CD14-positive monocyte (primary cell): ENCODE results near the gene EGLN1. TPM values are rescaled to one million over a fixed set of nuclear protein-coding genes. Genes with fewer than 3 reads are reported as not detected.
"Not testable (repeated sequence)": the region's sequence is repeated elsewhere in the genome, so short reads cannot be mapped to it uniquely, and the experiment has no call there.

ENCODE experiments used
- DNase-seq, 3 donors: peaks; one replicate each; pipeline ENCODE4 v3.0.0-alpha.2; 2011 to 2022
- H2AFZ ChIP-seq: 2 replicates; pipeline ENCODE4 v1.6.0; 2012; ENCODE audit warnings: mild to moderate bottlenecking, low read depth, low read length, inconsistent platforms; ENCODE audit not compliant: insufficient read depth, poor library complexity, severe bottlenecking
- H3K27ac ChIP-seq, 2 donors: 1 replicate in 1 of 2; 2 replicates in 1 of 2; pipeline ENCODE4 v1.5.1; 2012 to 2013; ENCODE audit warnings: low read length in 2 of 2, control low read depth in 1 of 2, inconsistent platforms in 1 of 2, low read depth in 1 of 2, mild to moderate bottlenecking in 1 of 2
- H3K27me3 ChIP-seq, 2 donors: one replicate each; pipeline versions ENCODE4 v1.6.0 to v1.6.1; 2011 to 2013; ENCODE audit warnings: low read length in 2 of 2; ENCODE audit not compliant: control insufficient read depth in 2 of 2, insufficient read depth in 2 of 2
- H3K36me3 ChIP-seq, 2 donors: replicated peaks in 1 of 2; 1 replicate in 1 of 2; 2 replicates in 1 of 2; pipeline versions ENCODE4 v1.5.1 to v1.6.1; 2012 to 2013; ENCODE audit warnings: low read length in 2 of 2, control low read depth in 1 of 2, inconsistent platforms in 1 of 2, mild to moderate bottlenecking in 1 of 2; ENCODE audit not compliant: insufficient read depth in 2 of 2, control insufficient read depth in 1 of 2
- H3K4me1 ChIP-seq, 2 donors: 1 replicate in 1 of 2; 2 replicates in 1 of 2; pipeline versions ENCODE4 v1.5.1 to v1.6.1; 2012 to 2013; ENCODE audit warnings: low read length in 2 of 2, control low read depth in 1 of 2, inconsistent platforms in 1 of 2, mild to moderate bottlenecking in 1 of 2, moderate library complexity in 1 of 2; ENCODE audit not compliant: insufficient read depth in 2 of 2, control insufficient read depth in 1 of 2
- H3K4me2 ChIP-seq: replicated peaks from 2 replicates; pipeline ENCODE3; 2012; ENCODE audit warnings: low read length, moderate library complexity, mild to moderate bottlenecking; ENCODE audit not compliant: poor library complexity, severe bottlenecking; ENCODE audit errors: extremely low read depth
- H3K4me3 ChIP-seq, 3 experiments: fragments of 200-600 bp in 1 of 3; sonication (generic) in 1 of 3; replicated peaks in 1 of 3; 1 replicate in 2 of 3; 2 replicates in 1 of 3; pipeline ENCODE4 v1.5.1; 2011 to 2013; ENCODE audit warnings: low read length in 3 of 3, mild to moderate bottlenecking in 3 of 3, control low read depth in 2 of 3, low read depth in 2 of 3, inconsistent platforms in 1 of 3, moderate library complexity in 1 of 3
- H3K79me2 ChIP-seq: 2 replicates; pipeline ENCODE4 v1.6.0; 2012; ENCODE audit warnings: mild to moderate bottlenecking, control low read depth, inconsistent platforms, low read length, moderate library complexity; ENCODE audit not compliant: insufficient read depth
- H3K9ac ChIP-seq: 2 replicates; pipeline ENCODE4 v1.6.0; 2017; ENCODE audit warnings: low read length, mild to moderate bottlenecking; ENCODE audit not compliant: insufficient read depth, poor library complexity, severe bottlenecking
- H3K9me3 ChIP-seq, 2 donors: replicated peaks in 1 of 2; 1 replicate in 1 of 2; 2 replicates in 1 of 2; pipeline versions ENCODE4 v1.5.1 to v1.6.1; 2012 to 2013; ENCODE audit warnings: low read length in 2 of 2, control low read depth in 1 of 2; ENCODE audit not compliant: control insufficient read depth in 1 of 2, insufficient read depth in 1 of 2
- H4K20me1 ChIP-seq: 2 replicates; pipeline ENCODE4 v1.6.0; 2012; ENCODE audit warnings: mild to moderate bottlenecking, low read length, control low read depth, moderate library complexity; ENCODE audit not compliant: insufficient read depth
- H3K27ac Mint-ChIP-seq, 7 donors: one replicate each; pipeline ENCODE4 v1.8.0; 2020; ENCODE audit warnings: mild to moderate bottlenecking in 7 of 7, mixed read lengths in 7 of 7, moderate library complexity in 6 of 7, inconsistent platforms in 2 of 7
- H3K27me3 Mint-ChIP-seq, 3 donors: one replicate each; pipeline ENCODE4 v1.8.0; 2021 to 2022; ENCODE audit warnings: low read depth in 3 of 3, mild to moderate bottlenecking in 3 of 3, mixed read lengths in 3 of 3, moderate library complexity in 3 of 3, inconsistent platforms in 1 of 3
- H3K36me3 Mint-ChIP-seq, 2 donors: one replicate each; pipeline ENCODE4 v1.8.0; 2020; ENCODE audit warnings: mixed read lengths in 2 of 2, inconsistent platforms in 1 of 2, mild to moderate bottlenecking in 1 of 2
- H3K4me1 Mint-ChIP-seq: one replicate; pipeline ENCODE4 v1.8.0; 2020; ENCODE audit warnings: mild to moderate bottlenecking, mixed read lengths
- H3K4me3 Mint-ChIP-seq, 2 donors: one replicate each; pipeline ENCODE4 v1.8.0; 2020; ENCODE audit warnings: mild to moderate bottlenecking in 2 of 2, mixed read lengths in 2 of 2, moderate library complexity in 1 of 2
- H3K9me3 Mint-ChIP-seq, 7 donors: one replicate each; pipeline ENCODE4 v1.8.0; 2020 to 2022; ENCODE audit warnings: mixed read lengths in 7 of 7, mild to moderate bottlenecking in 6 of 7, moderate library complexity in 6 of 7, inconsistent platforms in 2 of 7
- WGBS: methylation state at CpG from one replicate; pipeline ENCODE4 v1.1.5; 2013; ENCODE audit warnings: missing lambda C conversion rate; ENCODE audit not compliant: insufficient coverage; 5-methylcytosine and 5-hydroxymethylcytosine counted together
- intact Hi-C, 2 donors: fragments of 100-400 bp; cut with micrococcal nuclease; formaldehyde crosslinking; loops; one replicate each; pipeline versions ENCODE4 v1.15.0 to v1.15.1; 2023
- polyA plus RNA-seq, 3 donors: library from polyadenylated mRNA; depleted of rRNA in 1 of 3; unstranded in 2 of 3; stranded (reverse) in 1 of 3; fragments of 300-500 nt in 2 of 3; fragments of >200 nt in 1 of 3; fragmentation: Illumina TruSeq in 2 of 3; gene quantifications; 1 replicate in 2 of 3; 2 replicates in 1 of 3; pipeline ENCODE4 v1.2.3, GENCODE V29; 2012 to 2021
- TF ChIP-seq, protein P1 (sequence below): fragments of 200-600 bp; IDR thresholded peaks from one replicate; pipeline ENCODE4 v1.8.0; 2022; ENCODE audit warnings: antibody characterized with exemption, mild to moderate bottlenecking

The EGLN1 gene
- polyA plus RNA-seq, 3 donors = 12.9 to 27.7 (median 23.1) TPM

GRCh38 chr1:231457956-231458355 is 35.9 kb upstream of the EGLN1 start:
- H3K79me2 ChIP-seq, H3K4me2 ChIP-seq, intact Hi-C loops, H3K9ac ChIP-seq, H4K20me1 ChIP-seq, H2AFZ ChIP-seq, H3K36me3 Mint-ChIP-seq, H3K36me3 ChIP-seq, H3K27ac Mint-ChIP-seq, H3K27ac ChIP-seq, H3K4me3 ChIP-seq, DNase-seq: not testable (repeated sequence)
- Mint-ChIP-seq H3K27me3 (peaks cover 80 to 90% (median 85%) of the 10 kb centered on the region in 3 donors), H3K4me3 (peak overlapping the region in 1 of 2 donors; percentile 70), H3K9me3 (peaks cover 20 to 55% (median 44%) of the 10 kb centered on the region in 7 donors), H3K4me1 (peaks cover 12% of the 10 kb centered on the region)
- peaks cover 20 to 53% of the 10 kb centered on the region in 2 donors for H3K9me3 ChIP-seq
- H3K27me3 ChIP-seq = peaks cover 68 to 81% of the 10 kb centered on the region in 2 donors
- peaks cover 13 to 16% of the 10 kb centered on the region in 2 donors for H3K4me1 ChIP-seq

- H3K4me1 Mint-ChIP-seq, DNase-seq, H3K79me2 ChIP-seq, H3K36me3 ChIP-seq, H3K27ac Mint-ChIP-seq, H3K4me1 ChIP-seq, intact Hi-C loops, H3K9ac ChIP-seq, H3K27ac ChIP-seq, H4K20me1 ChIP-seq, H3K4me2 ChIP-seq, H3K4me3 ChIP-seq, H2AFZ ChIP-seq: not testable (repeated sequence)
- WGBS = over 99% methylated on average over 24 of the region's 29 CpGs
- Mint-ChIP-seq H3K4me3 (peak overlapping the region in 1 of 2 donors; percentile 4), H3K27me3 (peaks cover 94 to 97% (median 94%) of the 10 kb centered on the region in 3 donors), H3K36me3 (peaks cover 9 to 12% of the 10 kb centered on the region in 2 donors), H3K9me3 (peaks cover 20 to 61% (median 50%) of the 10 kb centered on the region in 7 donors)
- peaks cover 20 to 43% of the 10 kb centered on the region in 2 donors for H3K9me3 ChIP-seq
- H3K27me3 ChIP-seq = peaks cover 65 to 82% of the 10 kb centered on the region in 2 donors
Observed at GRCh38 chr1:231454133-231454532, 32.0 kb upstream of the EGLN1 start.

- DNase-seq = no peak
- no peak overlapping the region for H3K27ac Mint-ChIP-seq
- intact Hi-C loops = no loop called here
- Histone ChIP-seq H4K20me1 (no peaks in the 10 kb centered on the region), H3K9ac (no peak overlapping the region), H3K27me3 (peaks cover 67 to 78% of the 10 kb centered on the region in 2 donors), H3K4me3 (no peak overlapping the region), H3K4me2 (no peak overlapping the region), H3K27ac (no peak overlapping the region), H3K9me3 (peaks cover 10 to 24% of the 10 kb centered on the region in 2 donors), H3K36me3 (no peaks in the 10 kb centered on the region), H3K79me2 (no peaks in the 10 kb centered on the region), H3K4me1 (no peaks in the 10 kb centered on the region), H2AFZ (no peak overlapping the region)
- H3K36me3 Mint-ChIP-seq = peaks cover 0 to 2% of the 10 kb centered on the region in 2 donors
- peaks cover 4% of the 10 kb centered on the region for H3K4me1 Mint-ChIP-seq
- peak overlapping the region in 1 of 2 donors; percentile 65 for H3K4me3 Mint-ChIP-seq
- H3K9me3 Mint-ChIP-seq = peaks cover 12 to 46% (median 32%) of the 10 kb centered on the region in 7 donors
- WGBS = 67% methylated on average over 1 of the region's 5 CpGs
- peaks cover 73 to 88% (median 84%) of the 10 kb centered on the region in 3 donors for H3K27me3 Mint-ChIP-seq
- TF ChIP-seq, protein P1, sequence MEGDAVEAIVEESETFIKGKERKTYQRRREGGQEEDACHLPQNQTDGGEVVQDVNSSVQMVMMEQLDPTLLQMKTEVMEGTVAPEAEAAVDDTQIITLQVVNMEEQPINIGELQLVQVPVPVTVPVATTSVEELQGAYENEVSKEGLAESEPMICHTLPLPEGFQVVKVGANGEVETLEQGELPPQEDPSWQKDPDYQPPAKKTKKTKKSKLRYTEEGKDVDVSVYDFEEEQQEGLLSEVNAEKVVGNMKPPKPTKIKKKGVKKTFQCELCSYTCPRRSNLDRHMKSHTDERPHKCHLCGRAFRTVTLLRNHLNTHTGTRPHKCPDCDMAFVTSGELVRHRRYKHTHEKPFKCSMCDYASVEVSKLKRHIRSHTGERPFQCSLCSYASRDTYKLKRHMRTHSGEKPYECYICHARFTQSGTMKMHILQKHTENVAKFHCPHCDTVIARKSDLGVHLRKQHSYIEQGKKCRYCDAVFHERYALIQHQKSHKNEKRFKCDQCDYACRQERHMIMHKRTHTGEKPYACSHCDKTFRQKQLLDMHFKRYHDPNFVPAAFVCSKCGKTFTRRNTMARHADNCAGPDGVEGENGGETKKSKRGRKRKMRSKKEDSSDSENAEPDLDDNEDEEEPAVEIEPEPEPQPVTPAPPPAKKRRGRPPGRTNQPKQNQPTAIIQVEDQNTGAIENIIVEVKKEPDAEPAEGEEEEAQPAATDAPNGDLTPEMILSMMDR = no peak
Observed at GRCh38 chr1:231446138-231446537, 24.1 kb upstream of the EGLN1 start.
